DND-41 (cell line): ENCODE results near the gene DDIT4.

Experiments used
- EZH2 ChIP-seq: IDR thresholded peaks from 3 replicates; pipeline ENCODE4 v1.6.1; 2012; ENCODE audit warnings: borderline replicate concordance, low read depth, mild to moderate bottlenecking, moderate library complexity, low read length, inconsistent platforms; ENCODE audit not compliant: severe bottlenecking
- TF ChIP-seq, protein P1 (sequence below): IDR thresholded peaks from 2 replicates; pipeline ENCODE4 v1.5.1; 2012; ENCODE audit warnings: borderline replicate concordance, low read length, moderate library complexity, mild to moderate bottlenecking; ENCODE audit not compliant: poor library complexity, severe bottlenecking; ENCODE audit errors: extremely low read depth

- TF ChIP-seq EZH2, result no peak
- TF ChIP-seq, protein P1, sequence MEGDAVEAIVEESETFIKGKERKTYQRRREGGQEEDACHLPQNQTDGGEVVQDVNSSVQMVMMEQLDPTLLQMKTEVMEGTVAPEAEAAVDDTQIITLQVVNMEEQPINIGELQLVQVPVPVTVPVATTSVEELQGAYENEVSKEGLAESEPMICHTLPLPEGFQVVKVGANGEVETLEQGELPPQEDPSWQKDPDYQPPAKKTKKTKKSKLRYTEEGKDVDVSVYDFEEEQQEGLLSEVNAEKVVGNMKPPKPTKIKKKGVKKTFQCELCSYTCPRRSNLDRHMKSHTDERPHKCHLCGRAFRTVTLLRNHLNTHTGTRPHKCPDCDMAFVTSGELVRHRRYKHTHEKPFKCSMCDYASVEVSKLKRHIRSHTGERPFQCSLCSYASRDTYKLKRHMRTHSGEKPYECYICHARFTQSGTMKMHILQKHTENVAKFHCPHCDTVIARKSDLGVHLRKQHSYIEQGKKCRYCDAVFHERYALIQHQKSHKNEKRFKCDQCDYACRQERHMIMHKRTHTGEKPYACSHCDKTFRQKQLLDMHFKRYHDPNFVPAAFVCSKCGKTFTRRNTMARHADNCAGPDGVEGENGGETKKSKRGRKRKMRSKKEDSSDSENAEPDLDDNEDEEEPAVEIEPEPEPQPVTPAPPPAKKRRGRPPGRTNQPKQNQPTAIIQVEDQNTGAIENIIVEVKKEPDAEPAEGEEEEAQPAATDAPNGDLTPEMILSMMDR, result no peak
Observed at GRCh38 chr10:72310241-72310633, 36.5 kb downstream of the DDIT4 start.
